ENCODE data around the gene NLRP9. TPM values are rescaled to one million over a fixed set of nuclear protein-coding genes. Genes with fewer than 3 reads are reported as not detected.

The NLRP9 gene
- total RNA-seq, 1 donor: not detected

GRCh38 chr19:55683449-55684261 lies 54.5 kb downstream of the NLRP9 start:
- TF ChIP-seq CTCF (IDR thresholded peaks at IDR 0.05; ENCODE audit: extremely low read depth, low read depth, low read length): no peak
- Histone ChIP-seq H3K36me3 (ENCODE audit: insufficient read depth, low read length) (peaks cover 32% of the 10 kb centered on the region), H4K20me1 (ENCODE audit: insufficient read depth, low read length) (peaks cover 78% of the 10 kb centered on the region)

GRCh38 chr19:55681131-55682092 lies 56.8 kb downstream of the NLRP9 start:
- H3K27ac ChIP-seq (ENCODE audit: low read depth, low read length): no peak overlapping the region
- peaks cover 49% of the 10 kb centered on the region for H3K36me3 ChIP-seq (ENCODE audit: insufficient read depth, low read length)
- H3K27me3 ChIP-seq (ENCODE audit: insufficient read depth, low read length): no peaks in the 10 kb centered on the region
- peaks cover 11% of the 10 kb centered on the region for H3K4me1 ChIP-seq (ENCODE audit: insufficient read depth, low read length)
- H2AFZ ChIP-seq (ENCODE audit: low read length): no peak overlapping the region
- peaks cover 93% of the 10 kb centered on the region for H3K79me2 ChIP-seq (ENCODE audit: insufficient read depth, low read length)
- no peak overlapping the region for H3K4me2 ChIP-seq (ENCODE audit: insufficient read depth, low read length)
- no peak for DNase-seq (ENCODE audit: insufficient read length, low spot score, missing footprints)
- no peak overlapping the region for H3K4me3 ChIP-seq (ENCODE audit: insufficient read depth, low read length)
- peaks cover 84% of the 10 kb centered on the region for H4K20me1 ChIP-seq (ENCODE audit: insufficient read depth, low read length)
- no peaks in the 10 kb centered on the region for H3K9me3 ChIP-seq (ENCODE audit: low read depth, low read length)
- TF ChIP-seq CTCF (IDR thresholded peaks at IDR 0.05; ENCODE audit: extremely low read depth, low read depth, low read length): no peak

More at GRCh38 chr19:55683449-55684261, 54.5 kb downstream of the NLRP9 start:
- DNase-seq (ENCODE audit: insufficient read length, low spot score, missing footprints): no peak
- Histone ChIP-seq H2AFZ (ENCODE audit: low read length) (no peak overlapping the region), H3K4me1 (ENCODE audit: insufficient read depth, low read length) (no peaks in the 10 kb centered on the region), H3K27me3 (ENCODE audit: insufficient read depth, low read length) (no peaks in the 10 kb centered on the region), H3K4me2 (ENCODE audit: insufficient read depth, low read length) (no peak overlapping the region), H3K4me3 (ENCODE audit: insufficient read depth, low read length) (no peak overlapping the region), H3K79me2 (ENCODE audit: insufficient read depth, low read length) (peaks cover 91% of the 10 kb centered on the region), H3K9me3 (ENCODE audit: low read depth, low read length) (no peaks in the 10 kb centered on the region), H3K27ac (ENCODE audit: low read depth, low read length) (no peak overlapping the region)

GRCh38 chr19:55680339-55681130 lies 57.7 kb downstream of the NLRP9 start:
- Histone ChIP-seq H2AFZ (ENCODE audit: low read length) (no peak overlapping the region), H3K4me3 (ENCODE audit: insufficient read depth, low read length) (no peak overlapping the region), H3K9me3 (ENCODE audit: low read depth, low read length) (no peaks in the 10 kb centered on the region), H3K4me1 (ENCODE audit: insufficient read depth, low read length) (peaks cover 18% of the 10 kb centered on the region), H3K4me2 (ENCODE audit: insufficient read depth, low read length) (no peak overlapping the region), H4K20me1 (ENCODE audit: insufficient read depth, low read length) (peaks cover 84% of the 10 kb centered on the region), H3K36me3 (ENCODE audit: insufficient read depth, low read length) (peaks cover 45% of the 10 kb centered on the region), H3K27ac (ENCODE audit: low read depth, low read length) (no peak overlapping the region), H3K27me3 (ENCODE audit: insufficient read depth, low read length) (no peaks in the 10 kb centered on the region), H3K79me2 (ENCODE audit: insufficient read depth, low read length) (peaks cover 93% of the 10 kb centered on the region)
- TF ChIP-seq CTCF (IDR thresholded peaks at IDR 0.05; ENCODE audit: extremely low read depth, low read depth, low read length): no peak
- DNase-seq (ENCODE audit: insufficient read length, low spot score, missing footprints): no peak

Measured in osteoblast (primary cell).